Keratinocyte (primary cell): ENCODE measurements around the gene ING5. TPM values are rescaled to one million over a fixed set of nuclear protein-coding genes. Genes with fewer than 3 reads are reported as not detected.

Experiments
- DNase-seq: peaks from one replicate; pipeline ENCODE4 v3.0.0-alpha.2; 2011; ENCODE audit warnings: low read depth, missing footprints, low spot score
- FAIRE-seq: peaks from 2 replicates; lab custom pipeline; 2011; peaks lifted over from hg19 to GRCh38; lab: Jason Lieb, UNC
- H2AFZ ChIP-seq: 2 replicates; pipeline ENCODE4 v1.6.0; 2012; ENCODE audit warnings: low read length, control low read depth, inconsistent platforms; ENCODE audit not compliant: control insufficient read depth
- H3K27ac ChIP-seq: 2 replicates; pipeline ENCODE4 v1.5.1; 2011; ENCODE audit warnings: low read length; ENCODE audit not compliant: control insufficient read depth, insufficient read depth
- H3K27me3 ChIP-seq: 3 replicates; pipeline ENCODE4 v1.6.0; 2011; ENCODE audit warnings: low read length; ENCODE audit not compliant: control insufficient read depth, insufficient read depth; ENCODE audit errors: extremely low read depth
- H3K36me3 ChIP-seq, 2 experiments: 2 replicates in 1 of 2; 3 replicates in 1 of 2; pipeline ENCODE4 v1.5.1; 2011; ENCODE audit warnings: low read length in 2 of 2, mild to moderate bottlenecking in 1 of 2; ENCODE audit not compliant: control insufficient read depth in 2 of 2, insufficient read depth in 2 of 2; ENCODE audit errors: extremely low read depth in 1 of 2
- H3K4me1 ChIP-seq: 3 replicates; pipeline ENCODE4 v1.5.1; 2011; ENCODE audit warnings: low read length; ENCODE audit not compliant: control insufficient read depth, insufficient read depth; ENCODE audit errors: extremely low read depth
- H3K4me2 ChIP-seq: 3 replicates; pipeline ENCODE4 v1.6.0; 2011; ENCODE audit warnings: low read depth, low read length; ENCODE audit not compliant: control insufficient read depth, insufficient read depth; ENCODE audit errors: extremely low read depth
- H3K4me3 ChIP-seq, 3 experiments: fragments of 200-600 bp in 1 of 3; sonication (generic) in 1 of 3; 2 replicates in 2 of 3; 3 replicates in 1 of 3; pipeline ENCODE4 v1.5.1; 2011 to 2016; ENCODE audit warnings: low read length in 3 of 3, mild to moderate bottlenecking in 3 of 3, control low read depth in 2 of 3, inconsistent platforms in 1 of 3, low read depth in 1 of 3, mixed read lengths in 1 of 3, mixed run types in 1 of 3, moderate library complexity in 1 of 3; ENCODE audit not compliant: control insufficient read depth in 2 of 3, insufficient read depth in 2 of 3; ENCODE audit errors: extremely low read depth in 1 of 3
- H3K79me2 ChIP-seq: 2 replicates; pipeline ENCODE4 v1.6.0; 2012; ENCODE audit warnings: low read length; ENCODE audit not compliant: control insufficient read depth, insufficient read depth
- H3K9ac ChIP-seq: 3 replicates; pipeline ENCODE4 v1.6.0; 2011; ENCODE audit warnings: low read length; ENCODE audit not compliant: control insufficient read depth, insufficient read depth; ENCODE audit errors: extremely low read depth
- H3K9me1 ChIP-seq: 3 replicates; pipeline ENCODE4 v1.6.0; 2011; ENCODE audit warnings: low read length; ENCODE audit not compliant: control insufficient read depth, insufficient read depth; ENCODE audit errors: extremely low read depth
- H3K9me3 ChIP-seq: 2 replicates; pipeline ENCODE4 v1.5.1; 2012; ENCODE audit warnings: low read depth, low read length; ENCODE audit not compliant: control insufficient read depth
- H4K20me1 ChIP-seq: 3 replicates; pipeline ENCODE4 v1.6.0; 2011; ENCODE audit warnings: low read length; ENCODE audit not compliant: control insufficient read depth, insufficient read depth; ENCODE audit errors: extremely low read depth
- CTCF ChIP-seq, 3 experiments: IDR thresholded peaks in 1 of 3; conservative IDR thresholded peaks in 1 of 3; optimal IDR thresholded peaks in 1 of 3; 2 replicates in 2 of 3; 3 replicates in 1 of 3; pipeline versions ENCODE3 to v1.5.1; 2011; ENCODE audit warnings: low read length in 3 of 3, mild to moderate bottlenecking in 3 of 3, moderate library complexity in 2 of 3, control low read depth in 1 of 3, inconsistent platforms in 1 of 3; ENCODE audit not compliant: insufficient read depth in 2 of 3; ENCODE audit errors: extremely low read depth in 1 of 3
- EZH2 ChIP-seq: IDR thresholded peaks from one replicate; pipeline ENCODE4 v1.6.1; 2012; ENCODE audit warnings: inconsistent platforms, mild to moderate bottlenecking, low read length, moderate library complexity
- dilution Hi-C: fragments of 300-500 bp; cut with MboI; formaldehyde crosslinking; loops from one replicate; pipeline ENCODE4 v1.7.0; 2020; ENCODE audit warnings: low sequenced_read_pairs; ENCODE audit not compliant: extremely low pct_ligation_motif_present
- polyA plus RNA-seq, 5 experiments: library from polyadenylated mRNA; depleted of rRNA in 3 of 5; stranded (reverse) in 3 of 5; stranded (forward) in 1 of 5; unstranded in 1 of 5; fragments of >200 nt; gene quantifications; 1 replicate in 1 of 5; 2 replicates in 3 of 5; 3 replicates in 1 of 5; pipeline versions ENCODE4 v1.2.1 to v1.2.3, GENCODE V29; 2011 to 2012; ENCODE audit warnings: missing spikeins in 2 of 5, low read depth in 1 of 5, low replicate concordance in 1 of 5

ING5 gene
- polyA plus RNA-seq, 1 donor (not counting 4 experiments of a cell fraction or from before 2014, with no cell fraction given), result 19.1 TPM

- peaks cover 35 to 43% of the 10 kb centered on the region in 2 experiments for H3K36me3 ChIP-seq
- DNase-seq, result no peak
- TF ChIP-seq EZH2, result no peak
- no peak for TF ChIP-seq CTCF (optimal IDR thresholded peaks at IDR 0.05 in 1 of 3, IDR thresholded peaks at IDR 0.05 in 1 of 3, conservative IDR thresholded peaks at IDR 0.05 in 1 of 3; ENCODE audit: extremely low read depth in 1 of 3, insufficient read depth in 2 of 3, low read length in 3 of 3)
Measured at GRCh38 chr2:241656190-241656741, 45.6 kb upstream of the ING5 start.

GRCh38 chr2:241657786-241658254 is 44.0 kb upstream of the ING5 start:
- Histone ChIP-seq H3K27me3 (no peaks in the 10 kb centered on the region), H3K27ac (no peak overlapping the region), H3K9ac (no peak overlapping the region), H3K36me3 (peaks cover 32% of the 10 kb centered on the region in 2 experiments), H3K9me1 (no peaks in the 10 kb centered on the region), H4K20me1 (peaks cover 2% of the 10 kb centered on the region), H3K79me2 (peaks cover 3% of the 10 kb centered on the region), H3K4me2 (no peak overlapping the region), H3K4me3 (no peak overlapping the region), H2AFZ (no peak overlapping the region), H3K4me1 (no peaks in the 10 kb centered on the region), H3K9me3 (no peaks in the 10 kb centered on the region)
- FAIRE-seq (no peak), DNase-seq (no peak)
- TF ChIP-seq EZH2 (no peak), CTCF (optimal IDR thresholded peaks at IDR 0.05 in 1 of 3, IDR thresholded peaks at IDR 0.05 in 1 of 3, conservative IDR thresholded peaks at IDR 0.05 in 1 of 3; ENCODE audit: extremely low read depth in 1 of 3, insufficient read depth in 2 of 3, low read length in 3 of 3) (no peak)
- dilution Hi-C loops, result no loop called here

More at GRCh38 chr2:241656190-241656741, 45.6 kb upstream of the ING5 start:
- no peak overlapping the region for H3K4me3 ChIP-seq
- no peak overlapping the region for H2AFZ ChIP-seq
- peaks cover 2% of the 10 kb centered on the region for H4K20me1 ChIP-seq
- dilution Hi-C loops, result no loop called here
- no peaks in the 10 kb centered on the region for H3K27me3 ChIP-seq
- H3K9ac ChIP-seq, result no peak overlapping the region
- FAIRE-seq, result no peak
- no peaks in the 10 kb centered on the region for H3K9me1 ChIP-seq
- H3K4me2 ChIP-seq, result no peak overlapping the region
- H3K27ac ChIP-seq, result no peak overlapping the region
- no peaks in the 10 kb centered on the region for H3K9me3 ChIP-seq
- no peaks in the 10 kb centered on the region for H3K4me1 ChIP-seq
- H3K79me2 ChIP-seq, result peaks cover 8% of the 10 kb centered on the region
